ENCODE measurements around the gene ZBTB5. TPM values are rescaled to one million over a fixed set of nuclear protein-coding genes. Genes with fewer than 3 reads are reported as not detected.
"Not testable (repeated sequence)": the region's sequence is repeated elsewhere in the genome, so short reads cannot be mapped to it uniquely, and the experiment has no call there.

The ZBTB5 gene
- total RNA-seq, 1 donor from 2014 or later, result 9.2 TPM

DNA sequence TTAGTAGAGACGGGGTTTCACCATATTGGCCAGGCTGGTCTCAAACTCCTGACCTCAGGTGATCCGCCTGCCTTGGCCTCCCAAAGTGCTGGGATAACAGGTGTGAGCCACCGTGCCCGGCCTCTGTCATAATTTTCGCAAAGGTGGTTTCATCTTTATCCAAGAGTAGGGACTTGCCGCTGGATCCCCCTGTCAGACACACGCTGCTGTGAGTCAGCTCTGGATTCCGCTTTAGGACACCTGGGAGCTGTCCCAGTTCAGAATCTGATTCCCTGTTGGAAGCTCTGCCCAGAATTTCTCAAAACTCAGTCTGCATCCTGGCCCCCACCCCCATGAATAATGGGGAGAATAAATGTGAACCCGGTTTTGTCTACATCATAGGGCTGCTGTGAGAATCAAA is 60.7 kb downstream of the ZBTB5 start:
- TF ChIP-seq, protein P1, sequence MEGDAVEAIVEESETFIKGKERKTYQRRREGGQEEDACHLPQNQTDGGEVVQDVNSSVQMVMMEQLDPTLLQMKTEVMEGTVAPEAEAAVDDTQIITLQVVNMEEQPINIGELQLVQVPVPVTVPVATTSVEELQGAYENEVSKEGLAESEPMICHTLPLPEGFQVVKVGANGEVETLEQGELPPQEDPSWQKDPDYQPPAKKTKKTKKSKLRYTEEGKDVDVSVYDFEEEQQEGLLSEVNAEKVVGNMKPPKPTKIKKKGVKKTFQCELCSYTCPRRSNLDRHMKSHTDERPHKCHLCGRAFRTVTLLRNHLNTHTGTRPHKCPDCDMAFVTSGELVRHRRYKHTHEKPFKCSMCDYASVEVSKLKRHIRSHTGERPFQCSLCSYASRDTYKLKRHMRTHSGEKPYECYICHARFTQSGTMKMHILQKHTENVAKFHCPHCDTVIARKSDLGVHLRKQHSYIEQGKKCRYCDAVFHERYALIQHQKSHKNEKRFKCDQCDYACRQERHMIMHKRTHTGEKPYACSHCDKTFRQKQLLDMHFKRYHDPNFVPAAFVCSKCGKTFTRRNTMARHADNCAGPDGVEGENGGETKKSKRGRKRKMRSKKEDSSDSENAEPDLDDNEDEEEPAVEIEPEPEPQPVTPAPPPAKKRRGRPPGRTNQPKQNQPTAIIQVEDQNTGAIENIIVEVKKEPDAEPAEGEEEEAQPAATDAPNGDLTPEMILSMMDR (IDR thresholded peaks at IDR 0.05), result no peak
- Histone ChIP-seq H3K9me3 (no peaks in the 10 kb centered on the region), H3K27ac (no peak overlapping the region), H3K36me3 (no peaks in the 10 kb centered on the region), H3K27me3 (ENCODE audit: low read depth) (no peaks in the 10 kb centered on the region), H3K4me3 (no peak overlapping the region), H3K4me1 (no peaks in the 10 kb centered on the region)
- DNase-seq (no peak), ATAC-seq (no peak)
- intact Hi-C loops (cut with DNase I), result no loop called here

DNA sequence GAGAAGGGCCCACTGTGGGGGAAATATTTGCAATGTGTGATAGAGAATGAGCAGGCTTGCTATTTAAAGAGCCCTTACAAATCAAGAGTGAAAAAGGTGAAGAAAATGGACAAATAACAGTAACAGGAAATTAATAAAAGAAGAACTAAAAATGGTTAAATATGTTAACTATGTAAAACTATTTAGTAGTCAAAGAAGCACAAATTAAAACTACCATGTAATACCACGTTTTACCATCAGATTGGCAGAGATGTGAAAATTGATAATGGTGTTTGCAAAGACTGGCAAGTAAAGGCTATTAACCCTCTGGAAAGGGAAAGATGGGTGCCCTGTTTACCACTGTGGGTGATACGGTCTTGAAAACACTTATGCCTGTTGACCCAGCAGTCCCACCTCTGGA is 65.9 kb downstream of the ZBTB5 start:
- H3K4me3 ChIP-seq, result no peak overlapping the region
- DNase-seq, result no peak
- intact Hi-C loops (cut with DNase I), result no loop called here
- TF ChIP-seq, protein P1 (IDR thresholded peaks at IDR 0.05), result no peak
- H3K27me3 ChIP-seq (ENCODE audit: low read depth), result no peaks in the 10 kb centered on the region
- no peaks in the 10 kb centered on the region for H3K4me1 ChIP-seq
- ATAC-seq, result no peak
- no peaks in the 10 kb centered on the region for H3K9me3 ChIP-seq
- no peaks in the 10 kb centered on the region for H3K36me3 ChIP-seq
- H3K27ac ChIP-seq, result no peak overlapping the region

DNA sequence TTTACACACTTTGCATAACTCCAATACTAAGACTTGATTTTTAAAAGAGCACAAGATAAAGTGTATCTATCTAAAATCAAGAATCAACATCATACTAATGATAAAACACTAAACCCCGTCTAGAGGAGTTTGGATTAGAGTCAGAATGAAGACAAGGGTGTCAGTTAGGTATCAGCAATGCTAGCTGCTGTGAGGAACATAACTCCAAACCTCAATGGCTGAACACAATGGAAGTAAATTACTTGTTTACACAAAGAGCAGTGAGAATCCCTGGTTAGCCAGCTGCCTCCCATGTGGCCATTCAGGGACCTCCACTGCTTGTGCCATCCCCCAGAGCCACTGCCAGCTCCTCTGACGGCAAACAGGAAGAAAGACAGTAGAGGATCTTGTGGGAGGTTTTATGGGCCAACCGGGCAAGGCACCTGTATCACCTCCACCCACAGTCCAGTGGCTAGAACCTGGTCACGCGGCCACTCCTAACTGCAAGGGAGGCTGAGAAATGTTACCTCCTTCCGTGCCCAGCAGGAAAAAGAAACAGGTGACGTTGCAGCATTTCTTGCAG is 66.7 kb downstream of the ZBTB5 start:
- Histone ChIP-seq H3K27ac (no peak overlapping the region), H3K4me1 (no peaks in the 10 kb centered on the region), H3K36me3 (no peaks in the 10 kb centered on the region), H3K9me3 (no peaks in the 10 kb centered on the region), H3K4me3 (no peak overlapping the region), H3K27me3 (ENCODE audit: low read depth) (no peaks in the 10 kb centered on the region)
- ATAC-seq (no peak), DNase-seq (no peak)
- TF ChIP-seq, protein P1 (IDR thresholded peaks at IDR 0.05), result no peak
- intact Hi-C loops (cut with DNase I), result no loop called here

DNA sequence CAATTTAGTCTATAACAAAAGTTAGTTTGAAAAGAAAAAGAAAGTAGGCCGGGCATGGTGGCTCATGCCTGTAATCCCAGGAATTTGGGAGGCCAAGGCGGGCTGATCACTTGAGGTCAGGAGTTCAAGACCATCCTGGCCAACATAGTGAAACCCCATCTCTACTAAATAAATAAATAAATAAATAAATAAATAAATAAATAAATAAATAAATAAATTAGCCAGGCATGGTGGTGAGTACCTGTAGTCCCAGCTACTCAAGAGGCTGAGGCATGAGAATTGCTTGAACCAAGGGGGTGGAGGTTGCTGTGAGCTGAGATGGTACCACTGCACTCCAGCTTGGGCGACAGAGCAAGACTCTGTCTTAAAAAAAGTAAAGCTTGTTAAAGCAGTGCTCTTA is 67.3 kb downstream of the ZBTB5 start:
- DNase-seq; intact Hi-C loops (cut with DNase I); H3K27me3 ChIP-seq (ENCODE audit: low read depth); H3K36me3 ChIP-seq; H3K9me3 ChIP-seq; H3K27ac ChIP-seq; H3K4me3 ChIP-seq; H3K4me1 ChIP-seq; ATAC-seq: not testable (repeated sequence)

DNA sequence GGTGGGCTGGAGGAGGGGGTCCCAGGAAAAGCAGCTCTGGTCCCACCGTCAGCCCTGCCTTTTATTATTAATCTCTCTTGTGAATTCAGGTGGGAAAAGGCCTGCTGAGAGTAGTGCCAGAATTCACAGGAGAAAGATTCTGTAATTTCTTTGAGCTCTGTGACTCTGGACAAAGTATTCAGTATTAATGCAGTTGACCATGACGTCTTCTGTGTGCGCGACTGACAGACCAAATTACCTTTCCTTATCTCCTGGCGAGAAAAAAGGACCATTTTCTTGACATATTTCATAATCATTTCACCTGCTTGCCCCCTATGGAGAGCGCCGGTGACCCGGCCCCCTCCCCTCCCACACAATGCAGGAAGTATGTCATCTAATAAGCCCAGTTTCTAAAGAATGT is 69.6 kb downstream of the ZBTB5 start:
- Histone ChIP-seq H3K27ac (no peak overlapping the region), H3K36me3 (no peaks in the 10 kb centered on the region), H3K27me3 (ENCODE audit: low read depth) (no peaks in the 10 kb centered on the region), H3K4me3 (no peak overlapping the region), H3K9me3 (no peaks in the 10 kb centered on the region), H3K4me1 (no peaks in the 10 kb centered on the region)
- TF ChIP-seq, protein P1 (IDR thresholded peaks at IDR 0.05), result no peak
- DNase-seq (no peak), ATAC-seq (no peak)
- intact Hi-C loops (cut with DNase I), result no loop called here

DNA sequence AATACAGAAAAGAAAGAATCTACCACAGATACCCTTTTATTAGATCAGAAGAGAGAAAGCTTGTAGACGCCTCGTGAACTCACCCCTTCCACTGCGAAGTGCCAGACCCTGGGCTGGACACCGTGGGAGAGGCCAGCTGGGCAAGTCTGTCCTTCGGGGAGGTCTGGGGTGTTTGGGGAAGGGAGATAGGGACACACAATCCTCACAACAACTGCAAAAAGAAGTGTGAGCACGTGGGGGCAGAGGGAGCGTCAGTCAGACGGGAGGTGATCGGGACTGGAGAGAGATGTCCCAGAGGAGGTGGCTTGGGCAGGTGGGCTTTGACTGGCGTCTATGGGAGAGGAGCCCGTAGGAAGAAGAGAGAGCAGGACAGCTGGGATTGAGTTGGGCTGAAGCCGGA is 70.0 kb downstream of the ZBTB5 start:
- Histone ChIP-seq H3K27ac (no peak overlapping the region), H3K27me3 (ENCODE audit: low read depth) (no peaks in the 10 kb centered on the region), H3K4me3 (no peak overlapping the region), H3K4me1 (no peaks in the 10 kb centered on the region), H3K9me3 (no peaks in the 10 kb centered on the region), H3K36me3 (no peaks in the 10 kb centered on the region)
- TF ChIP-seq, protein P1 (IDR thresholded peaks at IDR 0.05), result no peak
- no peak for ATAC-seq
- intact Hi-C loops (cut with DNase I), result no loop called here
- no peak for DNase-seq
